Psoas muscle (tissue), 8 donors: Measurements from ENCODE around the gene MECR. TPM values are rescaled to one million over a fixed set of nuclear protein-coding genes. Genes with fewer than 3 reads are reported as not detected.
"Not testable (repeated sequence)": the region's sequence is repeated elsewhere in the genome, so short reads cannot be mapped to it uniquely, and the experiment has no call there.

Source experiments
- ATAC-seq, 4 donors: fragments of 200-7000 bp; cut with Tn5 transposase; one replicate each; pipeline ENCODE4 v1.9.1; 2020; ENCODE audit warnings: moderate library complexity in 3 of 4, mild to moderate bottlenecking in 2 of 4
- DNase-seq, 2 donors: peaks; one replicate each; pipeline ENCODE4 v3.0.0-alpha.2; 2020
- H3K27ac ChIP-seq: fragments of 200-600 bp; one replicate; pipeline ENCODE4 v1.8.0; 2022
- H3K27me3 ChIP-seq, 3 donors: fragments of 200-600 bp in 1 of 3; one replicate each; pipeline versions ENCODE4 v1.6.1 to v1.8.0; 2013 to 2022; ENCODE audit warnings: low read length in 2 of 3, mild to moderate bottlenecking in 2 of 3, moderate library complexity in 1 of 3; ENCODE audit not compliant: insufficient read depth in 3 of 3
- H3K36me3 ChIP-seq, 2 donors: fragments of 200-600 bp in 1 of 2; one replicate each; pipeline versions ENCODE4 v1.6.1 to v1.8.0; 2013 to 2022; ENCODE audit warnings: low read depth in 1 of 2, mild to moderate bottlenecking in 1 of 2, moderate library complexity in 1 of 2; ENCODE audit not compliant: insufficient read depth in 1 of 2
- H3K4me1 ChIP-seq: fragments of 200-600 bp; one replicate; pipeline ENCODE4 v1.8.0; 2022
- H3K4me3 ChIP-seq: fragments of 200-600 bp; one replicate; pipeline ENCODE4 v1.8.0; 2022; ENCODE audit warnings: mild to moderate bottlenecking
- H3K9me3 ChIP-seq: fragments of 200-600 bp; one replicate; pipeline ENCODE4 v1.8.0; 2022
- CTCF ChIP-seq: fragments of 200-600 bp; IDR thresholded peaks from one replicate; pipeline ENCODE4 v1.8.0; 2022; ENCODE audit warnings: antibody characterized with exemption
- WGBS, 3 donors: extraction: QIAGEN DNeasy Blood & Tissue Kit; methylation state at CpG; one replicate each; pipeline versions ENCODE4 v1.1.6 to v1.1.7; 2013; 5-methylcytosine and 5-hydroxymethylcytosine counted together
- intact Hi-C, 2 donors: fragments of 100-400 bp; cut with DNase I; formaldehyde crosslinking; loops; one replicate each; pipeline versions ENCODE4 v1.11.0 to v1.14.2; 2022
- polyA plus RNA-seq, 3 donors: library from polyadenylated mRNA; stranded (reverse); fragments of 200-250 nt; gene quantifications; one replicate each; pipeline ENCODE4 v1.2.3, GENCODE V29; 2013
- total RNA-seq, 4 donors: library from RNA; stranded (reverse); fragmentation: NEBNext Ultra II Directional in 2 of 4; extraction: Animal tissue kit (Norgen Biotek cat#: 25700) in 2 of 4; gene quantifications; one replicate each; pipeline versions ENCODE4 v1.2.1 to v1.2.4, GENCODE V29; 2021 to 2023
- donor health status: healthy with polysubstance abuse.
- donor health status: DM: no; HTN: no; CAD: no; lungs with moderate emphysema.
- donor health status: Bipolar disorder and iron deficiency.
- donor health status: healthy.
- donor health status: DM: yes; HTN: yes; CAD: no.
- donor health status: DM: no; HTN: no; CAD: no.
- donor health status: DM: no; HTN: no; CAD: no.
- donor health status: DM: yes; HTN: yes; CAD: no.

The MECR gene
- total and polyA plus RNA-seq, 7 donors, result 22.7 to 42.6 (median 36.8) TPM

- TF ChIP-seq CTCF, result no peak
- 1% methylated on average over 30 of the region's 30 CpGs for WGBS, 3 donors
- H3K4me1 ChIP-seq, result peaks cover 6% of the 10 kb centered on the region
- no peak for ATAC-seq
- peak in 1 of 2 donors; percentile 27 for DNase-seq
- no peaks in the 10 kb centered on the region for H3K9me3 ChIP-seq
- peak overlapping the region; percentile 84 for H3K27ac ChIP-seq
- no peaks in the 10 kb centered on the region for H3K36me3 ChIP-seq
- H3K4me3 ChIP-seq, result peak overlapping the region; percentile 83
- H3K27me3 ChIP-seq, result no peaks in the 10 kb centered on the region
- intact Hi-C loops, result loop anchor here (2.0 to 10.0 kb wide), 10 partner anchors 556 to 1538 kb away; no protein-coding TSS in a partner anchor
These were observed 6.0 kb upstream of the MECR start for GRCh38 chr1:29236712-29237128.

DNA sequence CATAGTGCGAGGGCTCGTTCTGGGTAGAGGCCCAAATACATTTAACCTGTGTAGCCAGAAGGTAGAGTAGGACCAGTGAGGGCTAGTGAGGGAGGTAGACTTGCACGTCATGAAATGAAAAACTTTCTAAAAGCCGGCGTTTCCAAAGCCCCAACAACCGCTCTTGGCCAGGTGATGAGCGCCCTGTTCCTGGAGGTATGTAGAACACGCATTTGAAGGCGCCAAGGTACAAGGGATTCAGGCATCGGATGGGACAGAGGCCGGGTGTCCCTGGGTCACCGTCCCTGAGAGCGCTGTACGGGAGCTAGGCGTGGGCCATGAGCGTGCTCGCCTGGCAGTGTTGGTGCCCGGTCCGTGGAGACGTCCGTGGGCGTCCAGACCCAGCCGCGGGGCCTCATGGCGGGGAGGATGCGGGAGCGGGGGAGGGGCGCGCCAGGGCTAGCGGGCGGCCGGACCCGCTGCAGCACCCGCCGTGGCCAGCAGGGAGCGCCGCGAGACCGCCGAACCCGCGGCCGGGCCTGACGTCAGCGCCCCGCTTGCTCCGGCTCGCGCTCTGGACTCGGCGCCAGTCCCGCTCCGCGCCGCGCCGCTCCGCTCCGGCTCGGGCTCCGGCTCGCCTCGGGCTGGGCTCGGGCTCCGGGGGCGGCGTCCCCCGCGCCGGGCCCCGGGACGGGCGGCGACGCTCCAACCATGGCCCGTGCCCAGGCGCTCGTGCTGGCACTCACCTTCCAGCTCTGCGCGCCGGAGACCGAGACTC lies 5.4 kb upstream of the MECR start, which contains the start of gene PTPRU:
TSS of gene PTPRU (plus strand) at position 568 of the 757 bp plus-strand sequence. CDS start at position 691, 123 bp downstream.
- intact Hi-C loops, result loop anchor here (2.0 to 10.0 kb wide), 10 partner anchors 556 to 1539 kb away; no protein-coding TSS in a partner anchor
- DNase-seq (peak; percentile 81 to 90), ATAC-seq (peak; percentile 80 to 86 (median 80))
- Histone ChIP-seq H3K27ac (peak within 1 kb of the TSS; percentile 84), H3K4me3 (peak within 1 kb of the TSS; percentile 83), H3K36me3 (no peaks in the 10 kb centered on the region), H3K27me3 (no peaks in the 10 kb centered on the region), H3K4me1 (peaks cover 6% of the 10 kb centered on the region), H3K9me3 (no peaks in the 10 kb centered on the region)
- peak; percentile 97 for TF ChIP-seq CTCF
- 5 to 7% (median 5%) methylated on average over 63 to 82 of the region's 82 CpGs for WGBS, 3 donors

GRCh38 chr1:29234881-29235280 lies 4.1 kb upstream of the MECR start:
- not testable (repeated sequence) for H3K36me3 ChIP-seq, DNase-seq, H3K4me3 ChIP-seq, H3K9me3 ChIP-seq, H3K27me3 ChIP-seq, H3K4me1 ChIP-seq, H3K27ac ChIP-seq, ATAC-seq
- intact Hi-C loops, result loop anchor here (5.0 to 10.0 kb wide), 7 partner anchors 557 to 1540 kb away; no protein-coding TSS in a partner anchor
- WGBS, 3 donors, result 88 to 91% (median 90%) methylated on average over 9 of the region's 9 CpGs

- H3K27me3 ChIP-seq, result no peaks in the 10 kb centered on the region
- intact Hi-C loops, result loop anchor here (10.0 kb wide), 3 partner anchors 850 to 1540 kb away; no protein-coding TSS in a partner anchor
- peaks cover 14% of the 10 kb centered on the region for H3K4me1 ChIP-seq
- H3K36me3 ChIP-seq, result no peaks in the 10 kb centered on the region
- DNase-seq (no peak), ATAC-seq (no peak)
- no peaks in the 10 kb centered on the region for H3K9me3 ChIP-seq
- no peak for TF ChIP-seq CTCF
- WGBS, 3 donors, result 38 to 83% (median 43%) methylated on average over 1 of the region's 1 CpG
- H3K27ac ChIP-seq, result no peak overlapping the region
- H3K4me3 ChIP-seq, result no peak overlapping the region
These were observed 3.7 kb upstream of the MECR start for GRCh38 chr1:29234471-29234870.

DNA sequence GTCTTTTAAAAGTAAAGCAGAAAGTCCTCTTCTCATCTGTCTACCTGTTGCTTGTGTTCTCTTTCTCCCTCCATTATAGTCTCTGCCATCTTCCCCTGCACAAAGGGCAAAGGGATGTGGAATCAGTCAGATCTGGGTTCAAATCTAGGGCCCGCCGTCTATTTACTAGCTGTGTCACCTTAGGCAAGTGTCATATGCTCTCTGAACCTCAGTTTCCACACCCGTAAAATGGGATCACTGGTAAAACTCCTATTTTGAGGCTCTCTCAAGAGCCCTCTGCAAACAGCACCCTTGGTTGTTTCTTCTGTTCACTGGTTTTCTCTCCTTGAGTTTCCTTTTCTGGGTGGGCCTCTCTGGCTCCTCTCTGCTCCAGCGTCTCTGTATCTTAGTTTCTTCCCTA lies 3.0 kb upstream of the MECR start:
- no peaks in the 10 kb centered on the region for H3K27me3 ChIP-seq
- ATAC-seq (no peak), DNase-seq (no peak)
- peaks cover 15% of the 10 kb centered on the region for H3K4me1 ChIP-seq
- H3K36me3 ChIP-seq, result no peaks in the 10 kb centered on the region
- intact Hi-C loops, result loop anchor here (10.0 kb wide), 3 partner anchors 851 to 1541 kb away; no protein-coding TSS in a partner anchor
- no peak overlapping the region for H3K4me3 ChIP-seq
- no peaks in the 10 kb centered on the region for H3K9me3 ChIP-seq
- H3K27ac ChIP-seq, result no peak overlapping the region
- no peak for TF ChIP-seq CTCF
- 76 to 82% (median 76%) methylated on average over 4 of the region's 4 CpGs for WGBS, 3 donors
